IMR-90 (cell line): ENCODE data around the gene CYP26B1. TPM values are rescaled to one million over a fixed set of nuclear protein-coding genes. Genes with fewer than 3 reads are reported as not detected.

Experiments
- ATAC-seq: fragments of 200-7000 bp; cut with Tn5 transposase; 2 replicates; pipeline ENCODE4 v1.9.1; 2020; ENCODE audit warnings: low read depth, mild to moderate bottlenecking, moderate library complexity
- BruUV-seq: library from RNA; stranded (reverse); fragments of 400-500 nt; replicated peaks from 2 replicates; lab custom pipeline; 2021; lab: Mats Ljungman, UMichigan
- CTCF ChIA-PET: fragments of 300-600 bp; formaldehyde crosslinking; extraction: SDS; loops from one replicate; lab custom pipeline; 2021; ENCODE audit warnings: antibody characterized with exemption; lab: Yijun Ruan, JAX
- POLR2A ChIA-PET: fragments of 300-600 bp; sonication (Branson Sonifier 250); formaldehyde crosslinking; loops from one replicate; lab custom pipeline; 2022; ENCODE audit warnings: antibody characterized with exemption; ENCODE audit not compliant: unreplicated experiment; lab: Charles Lee
- DNase-seq: peaks from one replicate; pipeline ENCODE4 v3.0.0; 2013
- H2AFZ ChIP-seq: replicated peaks from 2 replicates; pipeline ENCODE3; 2013; ENCODE audit warnings: low read length, mild to moderate bottlenecking; ENCODE audit not compliant: poor library complexity
- H2AK5ac ChIP-seq: 2 replicates; pipeline ENCODE4 v1.6.1; 2013; ENCODE audit warnings: low read depth, low read length, inconsistent platforms
- H2AK9ac ChIP-seq: replicated peaks from 2 replicates; pipeline ENCODE3; 2013; ENCODE audit warnings: mild to moderate bottlenecking, low read depth, low read length, moderate library complexity; ENCODE audit not compliant: poor library complexity
- H2BK120ac ChIP-seq: 2 replicates; pipeline ENCODE4 v1.6.1; 2013; ENCODE audit warnings: low read depth, low read length, inconsistent platforms
- H2BK15ac ChIP-seq: 3 replicates; pipeline ENCODE4 v1.6.1; 2013; ENCODE audit warnings: low read depth, low read length, inconsistent platforms
- H2BK20ac ChIP-seq: 2 replicates; pipeline ENCODE4 v1.6.1; 2013; ENCODE audit warnings: low read depth, mild to moderate bottlenecking, inconsistent platforms, low read length, moderate library complexity
- H2BK5ac ChIP-seq: 2 replicates; pipeline ENCODE4 v1.6.1; 2013; ENCODE audit warnings: mild to moderate bottlenecking, low read depth, low read length, inconsistent platforms; ENCODE audit not compliant: poor library complexity, severe bottlenecking
- H3K14ac ChIP-seq: replicated peaks from 2 replicates; pipeline ENCODE4 v1.6.1; 2013; ENCODE audit warnings: low read depth, low read length, inconsistent platforms
- H3K18ac ChIP-seq: 2 replicates; pipeline ENCODE4 v1.6.1; 2013; ENCODE audit warnings: low read depth, low read length, control low read depth
- H3K23ac ChIP-seq: 2 replicates; pipeline ENCODE4 v1.6.1; 2013; ENCODE audit warnings: low read depth, low read length, inconsistent platforms
- H3K27ac ChIP-seq: 2 replicates; pipeline ENCODE4 v1.5.1; 2013; ENCODE audit warnings: mild to moderate bottlenecking, control low read depth, low read length; ENCODE audit not compliant: insufficient read depth
- H3K27me3 ChIP-seq: 2 replicates; pipeline ENCODE4 v1.6.1; 2013; ENCODE audit warnings: low read length; ENCODE audit not compliant: control insufficient read depth, insufficient read depth
- H3K36me3 ChIP-seq: 2 replicates; pipeline ENCODE4 v1.6.1; 2013; ENCODE audit warnings: low read length, mixed read lengths; ENCODE audit not compliant: control insufficient read depth, insufficient read depth
- H3K4ac ChIP-seq: 2 replicates; pipeline ENCODE4 v1.6.1; 2013; ENCODE audit warnings: low read depth, low read length, inconsistent platforms
- H3K4me1 ChIP-seq: 2 replicates; pipeline ENCODE4 v1.6.1; 2013; ENCODE audit warnings: low read length, mixed read lengths; ENCODE audit not compliant: control insufficient read depth, insufficient read depth
- H3K4me2 ChIP-seq: 2 replicates; pipeline ENCODE4 v1.6.1; 2013; ENCODE audit warnings: low read depth, mild to moderate bottlenecking, control low read depth, low read length, moderate library complexity
- H3K4me3 ChIP-seq: 2 replicates; pipeline ENCODE4 v1.5.1; 2013; ENCODE audit warnings: low read depth, mild to moderate bottlenecking, control low read depth, low read length, moderate library complexity; ENCODE audit not compliant: insufficient read depth
- H3K56ac ChIP-seq: 2 replicates; pipeline ENCODE4 v1.6.1; 2013; ENCODE audit warnings: low read length, inconsistent platforms; ENCODE audit not compliant: insufficient read depth; ENCODE audit errors: extremely low read depth
- H3K79me1 ChIP-seq, 2 experiments: 2 replicates each; pipeline ENCODE4 v1.6.1; 2013; ENCODE audit warnings: low read length in 2 of 2, inconsistent platforms in 1 of 2, low read depth in 1 of 2
- H3K9ac ChIP-seq: 2 replicates; pipeline ENCODE4 v1.6.1; 2013; ENCODE audit warnings: low read depth, low read length, control low read depth
- H3K9me1 ChIP-seq: 2 replicates; pipeline ENCODE4 v1.6.1; 2013; ENCODE audit warnings: low read length, inconsistent platforms; ENCODE audit not compliant: insufficient read depth
- H3K9me3 ChIP-seq: 2 replicates; pipeline ENCODE4 v1.6.1; 2013; ENCODE audit warnings: low read length; ENCODE audit not compliant: control insufficient read depth, insufficient read depth
- H4K20me1 ChIP-seq: 2 replicates; pipeline ENCODE4 v1.6.1; 2013; ENCODE audit warnings: low read length, inconsistent platforms; ENCODE audit not compliant: insufficient read depth
- H4K5ac ChIP-seq: 2 replicates; pipeline ENCODE4 v1.6.1; 2013; ENCODE audit warnings: mild to moderate bottlenecking, low read depth, low read length, control low read depth
- H4K8ac ChIP-seq, 2 experiments: 2 replicates each; pipeline ENCODE4 v1.6.1; 2013; ENCODE audit warnings: low read depth in 2 of 2, low read length in 2 of 2, control low read depth in 1 of 2, inconsistent platforms in 1 of 2
- H4K91ac ChIP-seq: 2 replicates; pipeline ENCODE4 v1.6.1; 2013; ENCODE audit warnings: low read depth, low read length, inconsistent platforms; ENCODE audit not compliant: insufficient read depth
- ELK1 ChIP-seq: fragments of 150-350 bp; IDR thresholded peaks from 2 replicates; pipeline ENCODE4 v1.6.1; 2016; ENCODE audit warnings: low read depth, mild to moderate bottlenecking, low read length, moderate library complexity, borderline replicate concordance
- MAFK ChIP-seq: IDR thresholded peaks from 2 replicates; pipeline ENCODE4 v1.6.1; 2012; ENCODE audit warnings: low read depth, low read length, improper control_type of control experiment
- MXI1 ChIP-seq: IDR thresholded peaks from 2 replicates; pipeline ENCODE4 v1.6.1; 2012; ENCODE audit warnings: low read depth, mild to moderate bottlenecking, low read length, moderate library complexity, borderline replicate concordance
- RCOR1 ChIP-seq: IDR thresholded peaks from 2 replicates; pipeline ENCODE4 v1.6.1; 2012; ENCODE audit warnings: mild to moderate bottlenecking, low read length, improper control_type of control experiment; ENCODE audit not compliant: insufficient replicate concordance
- WGBS, 2 experiments: methylation state at CpG; one replicate each; pipeline versions ENCODE4 v1.1.5 to v1.1.7; 2013; ENCODE audit warnings: missing lambda C conversion rate in 2 of 2; ENCODE audit not compliant: insufficient read length in 1 of 2; ENCODE audit errors: extremely low coverage in 2 of 2; 5-methylcytosine and 5-hydroxymethylcytosine counted together
- dilution Hi-C: fragments of 300-500 bp; cut with HindIII; formaldehyde crosslinking; loops from one replicate; pipeline ENCODE4 v1.14.3; 2018; ENCODE audit warnings: low sequenced_read_pairs; ENCODE audit not compliant: unreplicated experiment
- in situ Hi-C: fragments of 300-500 bp; cut with MboI; formaldehyde crosslinking; loops from 3 replicates; pipeline ENCODE4 v1.14.3; 2019; ENCODE audit warnings: low sequenced_read_pairs, inconsistent platforms, mixed read lengths
- intact Hi-C: fragments of 100-400 bp; cut with micrococcal nuclease; formaldehyde crosslinking; loops from 2 replicates; pipeline ENCODE4 v1.10.0; 2022
- polyA plus RNA-seq, 3 experiments: library from polyadenylated mRNA; depleted of rRNA; stranded (reverse); fragments of >200 nt; gene quantifications; 2 replicates each; pipeline ENCODE4 v1.2.3, GENCODE V29; 2012; ENCODE audit warnings: low replicate concordance in 1 of 3
- total RNA-seq: library from RNA; depleted of rRNA; stranded (reverse); fragments of >200 nt; gene quantifications from 2 replicates; pipeline ENCODE4 v1.2.3, GENCODE V29; 2012

The CYP26B1 gene
- total and polyA plus RNA-seq, 2 of the 4 experiments (the other 2 are of a cell fraction) = 0.02 TPM; not detected in 1

GRCh38 chr2:72135921-72136320, 11.7 kb downstream of the CYP26B1 start:
- Histone ChIP-seq H2AFZ (no peak overlapping the region), H4K5ac (no peak overlapping the region), H3K56ac (no peak overlapping the region), H2BK5ac (no peak overlapping the region), H2BK15ac (no peak overlapping the region), H3K27ac (no peak overlapping the region), H2AK5ac (no peak overlapping the region), H3K9me1 (no peaks in the 10 kb centered on the region), H4K20me1 (no peaks in the 10 kb centered on the region), H3K14ac (no peak overlapping the region), H4K91ac (no peak overlapping the region), H3K18ac (no peak overlapping the region), H3K4me1 (no peaks in the 10 kb centered on the region), H3K27me3 (peaks cover 26% of the 10 kb centered on the region; the same call in 1 of the 2 replicates), H3K36me3 (no peaks in the 10 kb centered on the region), H3K9ac (no peak overlapping the region), H3K79me1 (no peaks in the 10 kb centered on the region), H2BK20ac (no peak overlapping the region), H3K4ac (no peak overlapping the region), H3K9me3 (no peaks in the 10 kb centered on the region), H3K4me3 (no peak overlapping the region), H3K4me2 (no peak overlapping the region), H3K23ac (no peak overlapping the region), H2BK120ac (no peak overlapping the region), H4K8ac (no peak overlapping the region), H2AK9ac (no peak overlapping the region)
- dilution Hi-C loops (no loop called here), in situ Hi-C loops (no loop called here), intact Hi-C loops (loop anchor here (5.0 kb wide), 2 partner anchors 524 to 589 kb away; no protein-coding TSS in a partner anchor)
- no peak for TF ChIP-seq RCOR1
- no peak for TF ChIP-seq ELK1
- TF ChIP-seq MXI1 = no peak
- no peak for TF ChIP-seq MAFK
- ChIA-PET POLR2A (no interaction called here), CTCF (no interaction called here)
- no CpG with 5 or more reads among the region's 8 CpGs for WGBS, 2 experiments
- ATAC-seq (no peak), DNase-seq (no peak)
- BruUV-seq = no TSS peak
